ENCODE results near the gene AGMAT. TPM values are rescaled to one million over a fixed set of nuclear protein-coding genes. Genes with fewer than 3 reads are reported as not detected.

AGMAT gene
- total RNA-seq, 2 donors from 2014 or later: 0.21 TPM; not detected in 1

GRCh38 chr1:15557008-15557407 is 27.8 kb downstream of the AGMAT start:
- ATAC-seq (ENCODE audit: insufficient number of reproducible peaks, low FRiP score, low read depth) (no peak), DNase-seq (ENCODE audit: low spot score) (no peak)
- Histone ChIP-seq H3K27me3 (replicated peaks; ENCODE audit: insufficient read depth) (no peaks in the 10 kb centered on the region), H3K27ac (no peak overlapping the region), H3K4me1 (ENCODE audit: control insufficient read depth in 1 of 2, low read depth in 2 of 2) (no peaks in the 10 kb centered on the region), H3K9me3 (no peaks in the 10 kb centered on the region), H3K36me3 (peaks cover 21% of the 10 kb centered on the region), H3K4me3 (no peak overlapping the region)
- no peak for TF ChIP-seq CTCF (IDR thresholded peaks at IDR 0.05)

- ATAC-seq (ENCODE audit: insufficient number of reproducible peaks, low FRiP score, low read depth): no peak
- peaks cover 16% of the 10 kb centered on the region for H3K36me3 ChIP-seq
These were observed 34.3 kb downstream of the AGMAT start for GRCh38 chr1:15550573-15550972.

GRCh38 chr1:15546641-15547040 is 38.2 kb downstream of the AGMAT start:
- no peak overlapping the region for H3K27ac ChIP-seq
- no peak for DNase-seq (ENCODE audit: low spot score)
- TF ChIP-seq CTCF (IDR thresholded peaks at IDR 0.05): no peak
- no peaks in the 10 kb centered on the region for H3K9me3 ChIP-seq
- H3K27me3 ChIP-seq (replicated peaks; ENCODE audit: insufficient read depth): no peaks in the 10 kb centered on the region
- no peak for ATAC-seq (ENCODE audit: insufficient number of reproducible peaks, low FRiP score, low read depth)
- H3K4me1 ChIP-seq (ENCODE audit: control insufficient read depth in 1 of 2, low read depth in 2 of 2): no peaks in the 10 kb centered on the region
- no peak overlapping the region for H3K4me3 ChIP-seq
- H3K36me3 ChIP-seq: peaks cover 25% of the 10 kb centered on the region

More at GRCh38 chr1:15550573-15550972, 34.3 kb downstream of the AGMAT start:
- no peak for TF ChIP-seq CTCF (IDR thresholded peaks at IDR 0.05)
- no peak for DNase-seq (ENCODE audit: low spot score)
- H3K9me3 ChIP-seq: no peaks in the 10 kb centered on the region
- no peak overlapping the region for H3K4me3 ChIP-seq
- H3K27ac ChIP-seq: no peak overlapping the region
- H3K4me1 ChIP-seq (ENCODE audit: control insufficient read depth in 1 of 2, low read depth in 2 of 2): no peaks in the 10 kb centered on the region
- no peaks in the 10 kb centered on the region for H3K27me3 ChIP-seq (replicated peaks; ENCODE audit: insufficient read depth)

- no peak for ATAC-seq (ENCODE audit: insufficient number of reproducible peaks, low FRiP score, low read depth)
- DNase-seq (ENCODE audit: low spot score): no peak
- H3K27ac ChIP-seq: no peak overlapping the region
- H3K4me3 ChIP-seq: no peak overlapping the region
- H3K4me1 ChIP-seq (ENCODE audit: control insufficient read depth in 1 of 2, low read depth in 2 of 2): no peaks in the 10 kb centered on the region
- no peaks in the 10 kb centered on the region for H3K27me3 ChIP-seq (replicated peaks; ENCODE audit: insufficient read depth)
- no peaks in the 10 kb centered on the region for H3K9me3 ChIP-seq
- peaks cover 30% of the 10 kb centered on the region for H3K36me3 ChIP-seq
- TF ChIP-seq CTCF (IDR thresholded peaks at IDR 0.05): no peak
These were observed 41.0 kb downstream of the AGMAT start for GRCh38 chr1:15543589-15544568.

- Histone ChIP-seq H3K4me3 (no peak overlapping the region), H3K36me3 (peaks cover 29% of the 10 kb centered on the region), H3K27ac (no peak overlapping the region), H3K4me1 (ENCODE audit: control insufficient read depth in 1 of 2, low read depth in 2 of 2) (no peaks in the 10 kb centered on the region), H3K9me3 (no peaks in the 10 kb centered on the region), H3K27me3 (replicated peaks; ENCODE audit: insufficient read depth) (no peaks in the 10 kb centered on the region)
- DNase-seq (ENCODE audit: low spot score): no peak
- no peak for ATAC-seq (ENCODE audit: insufficient number of reproducible peaks, low FRiP score, low read depth)
- TF ChIP-seq CTCF (IDR thresholded peaks at IDR 0.05): no peak
These were observed 41.6 kb downstream of the AGMAT start for GRCh38 chr1:15543251-15543588.

Measured in thoracic aorta (tissue), 2 donors.